Stimulated activated CD4-positive, alpha-beta T cell treated with anti-CD3 and anti-CD28 coated beads, TNF-alpha, amount 100 ng/mL, for 1 hour (primary cell): ENCODE measurements around the gene ZBP1.

ENCODE experiments used
- DNase-seq, 3 donors: peaks; one replicate each; pipeline ENCODE4 v3.0.0-alpha.2; 2020; ENCODE audit warnings: low read depth in 3 of 3, low spot score in 1 of 3

ZBP1 gene

DNA sequence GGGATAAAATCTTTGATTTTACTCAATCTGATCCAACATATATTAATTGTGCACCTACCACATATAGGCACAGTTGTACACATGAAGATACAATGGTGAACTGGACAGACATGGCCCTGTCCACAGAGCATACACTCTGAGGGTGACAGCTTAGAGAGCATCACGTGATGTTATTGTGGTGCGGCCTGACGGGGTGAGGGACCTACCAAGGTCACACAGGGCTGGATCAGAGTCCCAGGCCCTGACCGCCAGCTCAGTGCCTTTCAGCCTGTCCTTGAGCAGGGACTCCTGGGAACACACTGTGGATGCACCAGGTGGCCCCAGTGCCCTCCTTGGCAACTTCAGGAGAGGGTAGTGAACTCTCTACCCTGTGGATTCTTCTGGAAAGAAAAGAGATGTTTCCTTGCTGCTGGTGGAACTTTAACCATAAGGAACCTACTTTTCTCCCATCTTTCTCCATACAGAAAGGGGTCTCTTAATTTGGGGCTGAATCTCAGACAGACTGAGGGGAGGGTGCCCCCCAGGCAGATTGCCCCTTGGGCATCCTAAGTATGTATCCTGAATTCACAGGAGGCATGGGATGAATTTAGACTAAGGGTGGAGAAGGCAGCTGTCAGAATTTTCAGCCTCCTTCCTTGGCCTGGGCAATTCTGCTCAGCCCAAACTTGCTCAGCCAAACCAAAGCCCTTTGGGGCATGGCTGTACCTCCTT lies 32.8 kb downstream of the ZBP1 start:
- DNase-seq, result no peak

DNA sequence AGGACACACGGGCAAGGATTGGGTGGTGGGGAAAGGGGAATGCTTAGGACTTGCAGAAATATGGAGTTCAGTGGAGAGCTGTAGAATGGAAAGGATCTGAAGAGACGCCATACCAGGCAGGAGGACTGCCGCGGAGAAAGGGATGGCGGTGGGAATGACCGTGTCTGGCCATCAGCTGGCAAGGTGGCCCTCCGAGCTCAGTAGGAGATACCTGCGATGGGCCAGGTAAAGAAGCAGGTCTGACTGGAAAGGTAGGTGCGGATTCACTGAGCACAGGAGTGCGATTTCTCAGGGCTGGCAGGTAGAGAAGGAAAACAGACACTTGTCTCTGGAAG lies 33.3 kb downstream of the ZBP1 start:
- DNase-seq, result no peak

- DNase-seq, result no peak
Measured at GRCh38 chr20:57586370-57586793, 33.8 kb downstream of the ZBP1 start.

- DNase-seq, result no peak
Measured at GRCh38 chr20:57585466-57586213, 34.6 kb downstream of the ZBP1 start.

- no peak for DNase-seq
Measured at GRCh38 chr20:57584768-57585461, 35.3 kb downstream of the ZBP1 start.

DNA sequence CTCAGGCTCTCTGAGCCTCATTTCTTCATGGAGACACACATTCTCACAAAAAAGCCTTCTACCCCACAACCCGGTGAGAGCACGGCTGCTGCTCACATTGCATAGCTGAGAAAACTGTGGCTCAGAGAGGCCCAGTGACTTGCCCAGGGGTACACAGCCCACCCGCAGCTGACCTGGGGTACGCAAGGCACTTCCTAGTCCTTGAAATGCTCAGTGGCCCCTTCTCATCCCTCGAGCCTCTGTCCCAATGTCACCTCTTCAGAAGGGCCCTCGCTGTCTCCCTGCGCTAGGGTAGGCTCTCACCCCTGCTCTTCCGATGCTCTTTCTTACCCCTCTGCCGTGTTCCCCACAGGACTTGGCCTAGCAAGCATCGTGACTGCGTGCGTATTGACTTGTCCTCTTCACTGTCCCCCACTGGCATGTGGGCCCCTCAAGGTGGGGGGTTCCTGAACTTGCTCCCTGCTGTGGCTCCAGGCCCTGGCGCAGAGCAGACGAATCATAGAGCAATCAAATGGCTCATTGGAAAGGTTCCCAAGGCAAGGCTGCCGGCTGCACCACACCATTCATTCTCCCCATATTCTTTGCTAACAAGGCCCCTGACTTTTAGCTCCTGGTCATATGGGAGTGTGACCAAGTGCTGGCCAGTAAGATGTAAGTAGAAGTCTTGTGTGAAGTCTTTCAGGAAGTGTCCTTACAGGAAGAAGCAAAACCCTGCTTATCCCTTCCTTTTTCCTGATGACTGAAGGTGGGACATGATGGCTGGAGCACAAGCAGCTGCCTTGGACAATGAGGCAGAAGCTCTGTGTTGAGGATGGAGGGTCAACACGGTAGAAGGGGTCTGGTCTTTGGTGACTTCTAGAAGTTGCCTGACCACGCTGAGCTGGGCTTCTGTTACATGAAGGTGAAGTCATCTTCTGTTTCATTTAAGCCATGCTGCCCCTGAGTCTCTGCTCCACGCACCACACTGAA lies 36.7 kb downstream of the ZBP1 start:
- DNase-seq, result no peak

DNA sequence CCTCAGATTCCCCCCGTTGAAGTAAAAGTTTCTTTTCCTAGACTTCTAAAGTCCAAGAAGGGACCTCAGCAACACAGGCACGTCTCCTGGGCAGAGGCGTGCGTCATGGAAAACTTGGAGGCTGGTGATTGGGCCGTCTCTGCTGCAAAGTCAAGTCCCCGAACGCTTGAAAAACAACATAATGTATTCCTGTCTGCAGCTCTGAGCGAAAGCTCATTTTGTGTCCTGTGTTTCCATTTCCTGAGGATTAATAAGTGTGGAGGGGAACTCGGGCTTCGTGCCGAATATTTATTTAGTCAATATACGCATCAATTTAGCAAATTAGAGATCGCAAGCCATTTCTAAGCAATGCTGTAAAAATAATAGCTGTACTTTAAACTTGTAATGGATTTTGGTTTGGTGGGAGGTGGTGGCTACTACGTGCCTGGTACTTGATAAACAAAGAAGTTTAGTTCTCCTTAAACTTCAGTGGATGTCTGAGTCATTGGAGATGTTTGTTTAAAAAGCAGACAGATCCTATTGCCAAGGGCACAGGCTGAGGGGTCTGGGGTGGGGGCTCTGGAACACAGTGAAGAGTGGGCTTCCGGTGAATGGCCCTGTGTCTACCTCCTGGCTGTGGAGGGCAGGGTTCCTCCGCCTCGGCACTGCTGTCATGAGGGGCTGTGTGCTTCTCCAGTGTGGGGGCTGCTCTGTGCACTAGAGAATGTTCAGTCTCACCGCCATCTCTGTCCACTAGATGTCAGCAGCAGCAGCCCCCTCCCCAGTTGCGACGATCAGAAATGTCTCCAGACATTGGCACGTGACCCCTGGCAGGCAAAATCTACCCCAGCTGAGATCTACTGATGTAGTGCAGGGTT lies 37.6 kb downstream of the ZBP1 start:
- no peak for DNase-seq

- no peak for DNase-seq
Measured at GRCh38 chr20:57582029-57582378, 38.2 kb downstream of the ZBP1 start.

GRCh38 chr20:57581202-57582028 lies 38.8 kb downstream of the ZBP1 start:
- DNase-seq, result no peak

DNA sequence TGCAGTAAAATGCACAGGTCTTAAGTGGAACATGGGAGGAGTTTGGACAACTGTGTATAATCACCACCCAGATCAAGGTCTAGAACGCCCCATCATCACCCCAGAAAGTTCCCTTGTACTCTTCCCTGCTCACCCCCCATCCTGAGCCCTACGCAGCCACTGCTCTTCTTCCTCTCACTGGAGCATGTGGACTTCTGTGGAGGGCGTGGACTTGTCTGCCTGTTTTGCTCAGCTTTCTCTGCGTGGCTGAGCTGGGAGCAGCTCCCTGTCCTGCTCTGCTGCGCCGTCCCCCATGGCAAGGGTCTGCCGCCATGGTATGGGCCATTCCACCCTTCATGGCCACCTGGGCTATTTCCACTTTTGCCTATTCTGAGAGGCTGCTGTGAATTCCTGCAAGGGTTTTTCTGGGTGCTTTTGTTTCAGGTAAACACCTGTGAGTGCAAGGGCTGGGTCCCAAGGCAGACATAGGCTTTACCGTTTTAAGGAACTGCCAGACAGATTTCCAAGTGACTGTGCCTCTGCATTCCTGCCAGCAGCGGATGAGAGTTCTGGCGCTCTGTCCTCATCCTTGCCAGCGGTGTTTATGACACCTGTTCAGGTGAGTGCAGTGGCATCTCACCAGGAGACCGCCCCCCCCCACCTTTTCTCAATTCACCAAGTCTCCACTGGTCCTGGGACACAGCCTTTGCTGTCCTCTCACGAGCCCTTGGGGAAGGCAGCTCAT lies 39.6 kb downstream of the ZBP1 start:
- DNase-seq, result no peak

DNA sequence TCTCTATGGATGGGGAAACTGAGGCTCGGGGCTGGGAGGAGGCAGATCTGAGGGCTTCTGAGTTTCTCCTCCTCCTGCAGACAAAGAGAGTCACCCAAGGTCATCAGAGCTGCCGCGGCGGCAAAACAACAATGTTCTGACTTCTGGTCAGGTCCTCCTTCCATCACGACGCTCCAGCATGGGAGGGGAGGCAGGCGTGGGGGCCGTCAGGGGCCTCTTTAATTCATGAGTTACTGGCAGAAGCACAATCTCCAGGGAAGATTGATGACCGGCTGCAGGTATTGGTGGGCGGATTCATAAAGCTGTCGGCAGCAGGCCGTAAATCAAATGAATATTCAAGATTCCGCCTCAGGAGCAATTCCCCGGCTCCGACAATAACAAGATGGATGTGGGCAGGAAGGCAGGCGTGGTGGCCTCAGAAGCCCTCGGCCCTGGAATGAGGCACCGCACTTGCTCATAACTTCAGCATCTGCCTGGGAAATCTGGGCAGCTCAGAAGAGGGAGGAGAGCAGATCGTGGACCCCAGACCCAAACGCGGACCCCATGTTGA lies 40.3 kb downstream of the ZBP1 start:
- DNase-seq, result no peak

GRCh38 chr20:57579331-57579897 lies 40.8 kb downstream of the ZBP1 start:
- no peak for DNase-seq

GRCh38 chr20:57578476-57579165 lies 41.6 kb downstream of the ZBP1 start:
- DNase-seq, result no peak

- DNase-seq, result no peak
Measured at GRCh38 chr20:57577679-57578475, 42.3 kb downstream of the ZBP1 start.

DNA sequence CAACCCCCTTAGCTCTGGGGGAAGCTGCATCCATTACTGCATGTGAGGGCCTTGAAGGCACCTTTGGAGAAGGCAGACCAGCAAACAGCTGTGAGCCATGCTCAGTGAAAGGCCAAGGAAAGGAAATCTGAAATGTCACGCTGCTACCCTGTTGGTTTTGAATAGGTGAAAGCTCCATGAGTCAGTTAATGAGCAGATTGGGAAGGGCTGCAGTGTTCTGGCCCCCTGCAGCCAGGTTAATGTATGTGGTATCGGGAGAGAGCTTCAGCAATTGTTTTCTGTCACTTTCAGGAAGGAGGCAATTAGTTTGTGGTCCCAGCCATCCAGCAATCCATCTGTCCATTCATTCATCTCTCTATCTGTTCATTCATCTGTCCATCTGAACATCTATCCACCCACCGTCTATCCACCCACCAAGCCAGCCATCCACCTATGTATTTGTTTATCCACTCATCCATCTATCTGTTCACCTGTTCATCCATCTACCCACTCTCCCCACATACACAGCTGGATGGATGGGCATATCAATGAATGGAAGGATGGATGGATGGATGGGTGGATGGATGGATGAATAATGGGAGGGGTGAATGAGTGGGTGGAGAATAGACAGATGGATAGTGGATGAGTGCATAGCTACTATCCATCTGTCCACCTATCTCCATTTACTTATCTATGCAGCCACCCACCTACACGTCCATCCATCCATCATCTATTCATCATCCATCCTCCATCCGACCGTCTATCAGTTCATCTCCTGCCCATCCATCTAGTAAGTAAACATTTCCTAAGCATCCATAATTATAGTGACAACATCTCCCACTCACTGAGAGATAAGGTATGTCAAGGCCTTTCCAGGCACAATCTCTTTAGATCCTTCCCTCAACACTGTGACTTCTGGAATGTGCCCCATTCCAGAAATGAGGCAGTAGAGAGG lies 43.3 kb downstream of the ZBP1 start:
- DNase-seq, result no peak

DNA sequence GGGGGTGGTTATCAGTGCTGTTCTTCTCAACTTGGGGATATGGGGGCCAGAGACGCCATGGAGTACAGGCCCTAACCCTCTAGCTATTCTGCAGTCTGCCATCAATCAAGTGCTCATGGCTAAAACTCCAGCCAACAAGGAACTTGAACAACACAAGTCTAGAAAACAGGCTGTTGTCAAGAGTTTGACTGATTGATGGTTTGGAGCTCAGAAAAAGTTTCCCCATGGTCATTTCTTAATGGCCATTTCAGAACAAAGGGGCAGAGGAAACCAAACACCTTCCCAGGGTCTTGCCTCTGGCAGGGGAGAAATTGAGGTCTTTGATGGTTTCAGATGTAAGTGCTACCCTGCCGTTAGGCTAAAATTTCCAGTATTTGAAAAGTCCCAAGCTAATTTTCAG lies 44.2 kb downstream of the ZBP1 start:
- no peak for DNase-seq
